Measurements from ENCODE around the gene UBIAD1.
"Not testable (repeated sequence)": the region's sequence is repeated elsewhere in the genome, so short reads cannot be mapped to it uniquely, and the experiment has no call there.

The UBIAD1 gene

GRCh38 chr1:11302366-11302765 is 29.4 kb downstream of the UBIAD1 start:
- no peak for TF ChIP-seq CTCF (IDR thresholded peaks at IDR 0.05; ENCODE audit: low read depth, low read length)
- H3K4me3 ChIP-seq (ENCODE audit: low read depth, low read length): no peak overlapping the region

DNA sequence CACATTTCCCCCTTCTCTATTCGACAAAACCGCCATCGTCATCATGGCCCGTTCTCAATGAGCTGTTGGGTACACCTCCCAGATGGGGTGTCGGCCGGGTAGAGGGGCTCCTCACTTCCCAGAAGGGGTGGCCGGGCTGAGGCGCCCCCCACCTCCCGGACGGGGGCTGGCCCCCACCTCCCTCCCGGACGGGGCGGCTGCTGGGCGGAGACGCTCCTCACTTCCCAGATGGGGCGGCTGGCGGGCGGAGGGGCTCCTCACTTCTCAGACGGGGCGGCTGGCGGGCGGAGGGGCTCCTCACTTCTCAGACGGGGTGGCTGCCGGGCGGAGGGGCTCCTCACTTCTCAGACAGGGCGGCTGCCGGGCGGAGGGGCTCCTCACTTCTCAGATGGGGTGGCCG is 32.5 kb downstream of the UBIAD1 start:
- not testable (repeated sequence) for H3K4me3 ChIP-seq (ENCODE audit: low read depth, low read length)

- H3K4me3 ChIP-seq (ENCODE audit: low read depth, low read length): no peak overlapping the region
- no peak for TF ChIP-seq CTCF (IDR thresholded peaks at IDR 0.05; ENCODE audit: low read depth, low read length)
Measured at GRCh38 chr1:11307852-11308251, 34.9 kb downstream of the UBIAD1 start.

GRCh38 chr1:11308699-11309224 is 35.8 kb downstream of the UBIAD1 start:
- no peak overlapping the region for H3K4me3 ChIP-seq (ENCODE audit: low read depth, low read length)
- TF ChIP-seq CTCF (IDR thresholded peaks at IDR 0.05; ENCODE audit: low read depth, low read length): no peak

DNA sequence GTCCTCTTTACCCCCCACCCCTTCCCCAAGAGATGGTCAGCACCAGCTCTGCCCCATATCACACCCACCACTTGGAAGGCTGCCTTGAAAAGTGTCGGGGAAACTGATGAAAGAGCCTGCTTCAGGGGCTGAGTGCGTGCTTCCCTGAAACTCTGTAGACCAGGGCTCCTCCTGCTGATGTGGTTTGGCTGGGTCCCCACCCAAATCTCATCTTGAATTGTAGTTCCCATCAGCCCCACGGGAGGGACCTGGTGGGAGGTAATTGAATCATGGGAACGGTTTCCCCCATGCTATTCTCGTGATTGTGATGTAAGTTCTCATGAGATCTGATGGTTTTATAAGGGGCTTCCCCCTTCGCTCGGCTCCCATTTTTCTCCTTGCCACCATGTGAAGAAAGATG is 36.4 kb downstream of the UBIAD1 start:
- no peak for TF ChIP-seq CTCF (IDR thresholded peaks at IDR 0.05; ENCODE audit: low read depth, low read length)
- no peak overlapping the region for H3K4me3 ChIP-seq (ENCODE audit: low read depth, low read length)

- H3K4me3 ChIP-seq (ENCODE audit: low read depth, low read length): no peak overlapping the region
- no peak for TF ChIP-seq CTCF (IDR thresholded peaks at IDR 0.05; ENCODE audit: low read depth, low read length)
Measured at GRCh38 chr1:11311816-11312755, 39.1 kb downstream of the UBIAD1 start.

- TF ChIP-seq CTCF (IDR thresholded peaks at IDR 0.05; ENCODE audit: low read depth, low read length): no peak
- H3K4me3 ChIP-seq (ENCODE audit: low read depth, low read length): no peak overlapping the region
Measured at GRCh38 chr1:11314959-11315358, 42.0 kb downstream of the UBIAD1 start.

Data from WI38 (cell line).